Neural cell (in vitro differentiated cells): ENCODE results near the gene DOCK7. TPM values are rescaled to one million over a fixed set of nuclear protein-coding genes. Genes with fewer than 3 reads are reported as not detected.

Experiments used
- H2AFZ ChIP-seq: fragments of 200-600, 300-800 bp; sonication (generic), shearing (Covaris generic); 2 replicates; pipeline ENCODE4 v1.6.0; 2014; ENCODE audit warnings: low read depth, mild to moderate bottlenecking, antibody characterized with exemption, low read length, moderate library complexity
- H3F3A ChIP-seq: fragments of 200-600 bp; shearing (Covaris generic); 2 replicates; pipeline ENCODE4 v1.6.1; 2016; ENCODE audit warnings: mild to moderate bottlenecking, moderate library complexity, mixed read lengths, antibody characterized with exemption, low read length; ENCODE audit not compliant: insufficient read depth, poor library complexity, severe bottlenecking
- H3K27ac ChIP-seq: fragments of 200-600, 300-800 bp; sonication (generic), shearing (Covaris generic); 2 replicates; pipeline ENCODE4 v1.5.1; 2014; ENCODE audit warnings: mild to moderate bottlenecking, low read length, moderate library complexity
- H3K27me3 ChIP-seq: fragments of 300-800, 200-600 bp; sonication (generic), shearing (Covaris generic); 2 replicates; pipeline ENCODE4 v1.6.0; 2014; ENCODE audit warnings: mild to moderate bottlenecking, low read depth, low read length, moderate library complexity; ENCODE audit not compliant: insufficient read depth
- H3K36me3 ChIP-seq: fragments of 300-800, 200-600 bp; sonication (generic), shearing (Covaris generic); 2 replicates; pipeline ENCODE4 v1.5.1; 2014; ENCODE audit warnings: mild to moderate bottlenecking, antibody characterized with exemption, low read length, moderate library complexity; ENCODE audit not compliant: insufficient read depth
- H3K4me2 ChIP-seq: fragments of 300-800, 200-600 bp; sonication (generic), shearing (Covaris generic); 2 replicates; pipeline ENCODE4 v1.6.0; 2014; ENCODE audit warnings: mild to moderate bottlenecking, low read length
- H3K4me3 ChIP-seq: fragments of 300-800, 200-600 bp; sonication (generic), shearing (Covaris generic); 2 replicates; pipeline ENCODE4 v1.5.1; 2014; ENCODE audit warnings: mild to moderate bottlenecking, low read length, moderate library complexity
- H3K79me2 ChIP-seq: fragments of 200-600 bp; shearing (Covaris generic); replicated peaks from 2 replicates; pipeline ENCODE4 v1.6.0; 2014; ENCODE audit warnings: mild to moderate bottlenecking, low read length, moderate library complexity; ENCODE audit not compliant: insufficient read depth
- H3K9ac ChIP-seq: fragments of 300-800, 200-600 bp; sonication (generic), shearing (Covaris generic); 2 replicates; pipeline ENCODE4 v1.6.1; 2016; ENCODE audit warnings: mild to moderate bottlenecking, low read length, mixed read lengths
- H3K9me2 ChIP-seq: fragments of 200-600 bp; shearing (Covaris generic); 2 replicates; pipeline ENCODE4 v1.6.1; 2016; ENCODE audit warnings: mild to moderate bottlenecking, low read length, mixed read lengths; ENCODE audit not compliant: insufficient read depth
- H3K9me3 ChIP-seq: fragments of 200-600, 300-800 bp; sonication (generic), shearing (Covaris generic); 2 replicates; pipeline ENCODE4 v1.6.1; 2016; ENCODE audit warnings: mild to moderate bottlenecking, mixed run types, low read length, moderate library complexity, mixed read lengths
- H4K20me1 ChIP-seq: fragments of 200-600 bp; shearing (Covaris generic); 2 replicates; pipeline ENCODE4 v1.6.1; 2016; ENCODE audit warnings: mild to moderate bottlenecking, mixed run types; ENCODE audit not compliant: insufficient read depth
- EP300 ChIP-seq: fragments of 450-650 bp; conservative IDR thresholded peaks from 2 replicates; pipeline ENCODE4 v1.6.1; 2014; ENCODE audit warnings: antibody characterized with exemption, mild to moderate bottlenecking, moderate library complexity; ENCODE audit not compliant: poor library complexity, severe bottlenecking
- EZH2 ChIP-seq: fragments of 200-600, 300-800 bp; shearing (Covaris generic), sonication (generic); IDR thresholded peaks from 2 replicates; pipeline ENCODE4 v1.6.1; 2014; ENCODE audit warnings: antibody characterized with exemption, low read length, borderline replicate concordance, mild to moderate bottlenecking; ENCODE audit not compliant: insufficient read depth, poor library complexity, severe bottlenecking
- MXI1 ChIP-seq: fragments of 450-650 bp; conservative IDR thresholded peaks from 2 replicates; pipeline ENCODE4 v1.6.1; 2014; ENCODE audit warnings: antibody characterized with exemption, mild to moderate bottlenecking; ENCODE audit not compliant: poor library complexity, severe bottlenecking
- POLR2AphosphoS5 ChIP-seq: IDR thresholded peaks from 2 replicates; pipeline ENCODE4 v1.6.1; 2012
- RAD21 ChIP-seq: fragments of 450-650 bp; conservative IDR thresholded peaks from 2 replicates; pipeline ENCODE4 v1.6.1; 2014; ENCODE audit warnings: antibody characterized with exemption, mild to moderate bottlenecking, moderate library complexity
- SMC3 ChIP-seq: fragments of 450-650 bp; conservative IDR thresholded peaks from 2 replicates; pipeline ENCODE4 v1.6.1; 2014; ENCODE audit warnings: antibody characterized with exemption, mild to moderate bottlenecking, moderate library complexity; ENCODE audit not compliant: poor library complexity
- TAF1 ChIP-seq: IDR thresholded peaks from 2 replicates; pipeline ENCODE4 v1.6.1; 2012; ENCODE audit warnings: low read depth
- polyA plus RNA-seq: library from polyadenylated mRNA; depleted of rRNA; stranded (reverse); fragments of >200 nt; gene quantifications from 2 replicates; pipeline ENCODE4 v1.2.3, GENCODE V29; 2014
- small RNA-seq, 3 experiments: library from RNA; depleted of rRNA; stranded (forward); fragments of <200 nt; gene quantifications; one replicate each; pipeline ENCODE3, GENCODE V24; 2012
- TF ChIP-seq, protein P1 (sequence below): fragments of 450-650 bp; IDR thresholded peaks from 2 replicates; pipeline ENCODE4 v1.5.1; 2014; ENCODE audit warnings: antibody characterized with exemption, mild to moderate bottlenecking, moderate library complexity; ENCODE audit not compliant: poor library complexity, severe bottlenecking
- TF ChIP-seq, protein P2 (sequence below): IDR thresholded peaks from 2 replicates; pipeline ENCODE4 v1.6.1; 2012; ENCODE audit warnings: borderline replicate concordance

DOCK7 gene
- polyA plus RNA-seq, 1 donor from 2014 or later: 129 TPM

DNA sequence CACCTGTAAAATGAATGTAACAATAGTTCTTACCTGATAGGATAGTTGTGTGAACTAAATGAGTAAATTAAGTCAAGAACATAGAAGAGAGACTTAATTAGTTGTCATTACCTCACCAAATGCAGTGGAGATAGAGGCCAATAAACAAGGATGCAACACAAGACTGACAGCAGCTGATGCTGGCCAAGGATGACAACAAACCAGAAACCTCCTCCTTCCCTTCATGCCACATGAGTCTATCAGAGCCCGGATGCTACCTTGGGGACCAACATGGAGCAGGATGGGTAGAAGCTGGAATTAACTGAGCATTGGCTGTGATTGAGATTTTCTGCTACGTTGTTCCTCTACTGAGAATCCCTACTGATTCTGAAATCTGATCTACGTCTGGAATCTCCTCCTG is 281.6 kb downstream of the DOCK7 start:
- Histone ChIP-seq H3K9me3 (no peaks in the 10 kb centered on the region), H3K27me3 (no peaks in the 10 kb centered on the region), H3K36me3 (no peaks in the 10 kb centered on the region), H3K4me3 (no peak overlapping the region), H3F3A (no peaks in the 10 kb centered on the region), H3K9me2 (no peaks in the 10 kb centered on the region), H3K4me2 (no peak overlapping the region), H3K9ac (no peak overlapping the region), H3K27ac (no peak overlapping the region), H4K20me1 (no peaks in the 10 kb centered on the region), H3K79me2 (no peaks in the 10 kb centered on the region), H2AFZ (no peak overlapping the region)
- TF ChIP-seq TAF1 (no peak), EZH2 (no peak), EP300 (no peak), RAD21 (no peak), POLR2AphosphoS5 (no peak), SMC3 (no peak), MXI1 (no peak)
- TF ChIP-seq, protein P1, sequence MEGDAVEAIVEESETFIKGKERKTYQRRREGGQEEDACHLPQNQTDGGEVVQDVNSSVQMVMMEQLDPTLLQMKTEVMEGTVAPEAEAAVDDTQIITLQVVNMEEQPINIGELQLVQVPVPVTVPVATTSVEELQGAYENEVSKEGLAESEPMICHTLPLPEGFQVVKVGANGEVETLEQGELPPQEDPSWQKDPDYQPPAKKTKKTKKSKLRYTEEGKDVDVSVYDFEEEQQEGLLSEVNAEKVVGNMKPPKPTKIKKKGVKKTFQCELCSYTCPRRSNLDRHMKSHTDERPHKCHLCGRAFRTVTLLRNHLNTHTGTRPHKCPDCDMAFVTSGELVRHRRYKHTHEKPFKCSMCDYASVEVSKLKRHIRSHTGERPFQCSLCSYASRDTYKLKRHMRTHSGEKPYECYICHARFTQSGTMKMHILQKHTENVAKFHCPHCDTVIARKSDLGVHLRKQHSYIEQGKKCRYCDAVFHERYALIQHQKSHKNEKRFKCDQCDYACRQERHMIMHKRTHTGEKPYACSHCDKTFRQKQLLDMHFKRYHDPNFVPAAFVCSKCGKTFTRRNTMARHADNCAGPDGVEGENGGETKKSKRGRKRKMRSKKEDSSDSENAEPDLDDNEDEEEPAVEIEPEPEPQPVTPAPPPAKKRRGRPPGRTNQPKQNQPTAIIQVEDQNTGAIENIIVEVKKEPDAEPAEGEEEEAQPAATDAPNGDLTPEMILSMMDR: no peak
- TF ChIP-seq, protein P2, sequence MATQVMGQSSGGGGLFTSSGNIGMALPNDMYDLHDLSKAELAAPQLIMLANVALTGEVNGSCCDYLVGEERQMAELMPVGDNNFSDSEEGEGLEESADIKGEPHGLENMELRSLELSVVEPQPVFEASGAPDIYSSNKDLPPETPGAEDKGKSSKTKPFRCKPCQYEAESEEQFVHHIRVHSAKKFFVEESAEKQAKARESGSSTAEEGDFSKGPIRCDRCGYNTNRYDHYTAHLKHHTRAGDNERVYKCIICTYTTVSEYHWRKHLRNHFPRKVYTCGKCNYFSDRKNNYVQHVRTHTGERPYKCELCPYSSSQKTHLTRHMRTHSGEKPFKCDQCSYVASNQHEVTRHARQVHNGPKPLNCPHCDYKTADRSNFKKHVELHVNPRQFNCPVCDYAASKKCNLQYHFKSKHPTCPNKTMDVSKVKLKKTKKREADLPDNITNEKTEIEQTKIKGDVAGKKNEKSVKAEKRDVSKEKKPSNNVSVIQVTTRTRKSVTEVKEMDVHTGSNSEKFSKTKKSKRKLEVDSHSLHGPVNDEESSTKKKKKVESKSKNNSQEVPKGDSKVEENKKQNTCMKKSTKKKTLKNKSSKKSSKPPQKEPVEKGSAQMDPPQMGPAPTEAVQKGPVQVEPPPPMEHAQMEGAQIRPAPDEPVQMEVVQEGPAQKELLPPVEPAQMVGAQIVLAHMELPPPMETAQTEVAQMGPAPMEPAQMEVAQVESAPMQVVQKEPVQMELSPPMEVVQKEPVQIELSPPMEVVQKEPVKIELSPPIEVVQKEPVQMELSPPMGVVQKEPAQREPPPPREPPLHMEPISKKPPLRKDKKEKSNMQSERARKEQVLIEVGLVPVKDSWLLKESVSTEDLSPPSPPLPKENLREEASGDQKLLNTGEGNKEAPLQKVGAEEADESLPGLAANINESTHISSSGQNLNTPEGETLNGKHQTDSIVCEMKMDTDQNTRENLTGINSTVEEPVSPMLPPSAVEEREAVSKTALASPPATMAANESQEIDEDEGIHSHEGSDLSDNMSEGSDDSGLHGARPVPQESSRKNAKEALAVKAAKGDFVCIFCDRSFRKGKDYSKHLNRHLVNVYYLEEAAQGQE: no peak

DNA sequence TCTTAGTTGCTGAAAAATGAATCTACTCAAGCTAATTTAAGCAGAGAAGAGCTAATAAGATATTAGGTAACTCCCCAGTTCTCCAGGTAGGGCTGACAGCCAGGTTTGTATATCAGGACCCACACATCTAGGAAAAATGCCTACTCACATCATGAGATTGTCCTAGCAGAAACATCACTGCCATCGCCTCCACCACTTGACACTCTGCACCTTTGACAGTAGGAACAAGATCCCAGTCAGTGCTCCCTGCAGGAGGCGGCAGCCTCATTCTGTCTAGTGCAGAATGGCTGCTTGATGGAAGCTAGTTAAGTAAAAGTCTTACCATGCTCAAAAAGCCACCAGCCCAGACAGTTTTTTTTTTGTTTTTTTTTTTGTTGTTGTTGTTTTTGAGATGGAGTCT is 282.9 kb downstream of the DOCK7 start:
- Histone ChIP-seq H3K9me2 (no peaks in the 10 kb centered on the region), H3K36me3 (no peaks in the 10 kb centered on the region), H3K9me3 (no peaks in the 10 kb centered on the region), H3K79me2 (no peaks in the 10 kb centered on the region), H3K9ac (no peak overlapping the region), H3K4me2 (no peak overlapping the region), H3K27me3 (no peaks in the 10 kb centered on the region), H3F3A (no peaks in the 10 kb centered on the region), H3K27ac (no peak overlapping the region), H3K4me3 (no peak overlapping the region), H2AFZ (no peak overlapping the region), H4K20me1 (no peaks in the 10 kb centered on the region)
- TF ChIP-seq MXI1 (no peak), EZH2 (no peak)

Small RNAs within 50 kb of the gene (small RNA-seq; reads per million reads assigned to genes)
- gene AL451044.1: 0 reads per million in 3 experiments

Other genes starting within 250 kb of the DOCK7 start
- gene ANGPTL3, start 90.9 kb downstream of the DOCK7 start, polyA plus RNA-seq: not detected in 2 replicates
- 11.0 and 11.7 TPM in 2 replicates for gene ATG4C, start 95.7 kb upstream of the DOCK7 start, polyA plus RNA-seq